ELR (cell line): ENCODE measurements around the gene MZT1.

Experiments used
- DNase-seq: peaks from one replicate; pipeline ENCODE4 v3.0.0-alpha.2; 2015; ENCODE audit warnings: low read depth

The MZT1 gene

GRCh38 chr13:72680353-72680752, 47.1 kb downstream of the MZT1 start:
- no peak for DNase-seq

DNA sequence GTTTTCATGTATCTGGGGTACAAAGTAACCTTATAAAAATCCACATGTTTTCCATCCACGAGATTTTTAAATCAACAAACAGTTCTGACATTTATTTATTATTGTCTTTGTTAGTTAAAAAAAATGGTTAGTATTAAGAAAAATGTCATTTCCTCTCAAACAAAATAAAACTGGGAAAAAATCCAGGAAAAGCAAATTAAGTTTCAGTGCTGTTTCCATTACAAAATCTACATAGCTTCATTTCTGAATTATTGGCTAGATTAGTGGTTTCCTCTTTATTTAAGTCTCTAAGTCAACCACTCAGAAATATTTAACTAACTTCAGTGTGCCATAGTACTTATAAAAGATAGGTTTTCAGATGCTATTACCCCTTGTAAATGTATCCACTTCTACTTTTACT, 49.1 kb downstream of the MZT1 start:
- no peak for DNase-seq

- no peak for DNase-seq
These were observed 50.0 kb downstream of the MZT1 start for GRCh38 chr13:72677431-72677830.

GRCh38 chr13:72666391-72666790, 61.0 kb downstream of the MZT1 start:
- DNase-seq, result no peak

DNA sequence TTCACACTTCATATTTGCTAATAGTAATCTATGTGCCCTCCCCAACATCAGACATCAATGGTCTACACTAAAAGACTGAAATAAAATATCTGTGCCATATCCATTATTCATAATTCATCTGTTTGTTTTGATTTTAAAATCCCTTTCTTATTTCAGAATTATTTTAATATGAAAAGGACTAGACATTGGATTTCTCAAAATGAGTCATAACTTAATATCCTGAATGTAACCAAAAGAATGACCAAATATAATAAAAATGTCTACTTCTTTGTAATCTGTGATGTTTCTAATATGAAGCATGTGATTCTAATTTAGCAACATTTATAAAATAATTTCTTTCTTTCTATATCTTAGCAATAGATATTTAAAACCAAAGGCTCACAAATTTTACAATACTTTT, 64.9 kb downstream of the MZT1 start:
- DNase-seq, result peak; percentile 4
